Measurements from ENCODE around the gene LY6G5B. TPM values are rescaled to one million over a fixed set of nuclear protein-coding genes. Genes with fewer than 3 reads are reported as not detected.

Gene LY6G5B
- total RNA-seq, 2 donors from 2014 or later, result 0.67 to 1.8 TPM

DNA sequence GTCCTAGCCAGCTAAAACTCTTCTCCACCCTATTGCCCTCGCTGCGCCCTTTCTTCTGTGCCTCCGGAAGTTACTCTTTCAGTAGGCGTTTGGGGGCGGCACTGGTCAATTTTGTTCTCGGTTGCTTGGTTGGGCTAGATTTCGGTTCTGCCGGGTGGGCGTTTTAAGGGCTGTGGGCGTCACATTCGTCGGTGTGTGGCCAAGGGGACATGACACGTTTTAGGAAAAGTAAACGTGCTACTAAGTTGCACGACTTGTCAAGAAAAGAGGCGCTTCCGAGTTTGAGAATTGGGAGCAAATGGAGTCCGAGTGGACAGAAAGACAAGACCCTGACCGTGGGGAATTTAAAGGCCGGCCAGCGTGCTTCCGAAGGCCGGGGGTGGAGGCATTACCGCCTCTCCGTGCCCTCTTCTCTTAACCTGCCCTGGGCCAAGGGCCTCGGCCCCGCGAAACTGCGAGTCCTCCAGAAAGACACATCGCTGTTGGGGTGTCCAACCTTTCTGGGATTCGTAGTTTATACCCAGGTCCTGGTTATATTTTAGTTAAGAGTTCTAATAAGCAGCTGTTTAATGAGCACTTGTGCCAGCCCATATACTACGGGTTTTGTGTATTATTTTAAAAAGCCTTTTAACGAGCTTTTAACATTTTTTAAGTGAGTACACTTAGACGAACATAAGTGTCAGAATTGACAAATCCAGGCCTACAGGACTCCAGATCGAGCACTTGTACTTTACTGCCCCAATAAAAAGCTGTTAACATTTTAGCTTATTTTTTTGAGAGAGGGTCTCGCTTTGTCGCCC, 16.7 kb upstream of the LY6G5B start:
- Histone ChIP-seq H3K9me3 (no peaks in the 10 kb centered on the region), H3K27ac (peak overlapping the region; percentile 97 to 98), H3K4me3 (peak overlapping the region; percentile 72 to 81), H3K27me3 (no peaks in the 10 kb centered on the region), H3K36me3 (peaks cover 38% of the 10 kb centered on the region), H3K4me1 (peaks cover 0 to 24% of the 10 kb centered on the region in 2 donors)
- TF ChIP-seq, protein P1, sequence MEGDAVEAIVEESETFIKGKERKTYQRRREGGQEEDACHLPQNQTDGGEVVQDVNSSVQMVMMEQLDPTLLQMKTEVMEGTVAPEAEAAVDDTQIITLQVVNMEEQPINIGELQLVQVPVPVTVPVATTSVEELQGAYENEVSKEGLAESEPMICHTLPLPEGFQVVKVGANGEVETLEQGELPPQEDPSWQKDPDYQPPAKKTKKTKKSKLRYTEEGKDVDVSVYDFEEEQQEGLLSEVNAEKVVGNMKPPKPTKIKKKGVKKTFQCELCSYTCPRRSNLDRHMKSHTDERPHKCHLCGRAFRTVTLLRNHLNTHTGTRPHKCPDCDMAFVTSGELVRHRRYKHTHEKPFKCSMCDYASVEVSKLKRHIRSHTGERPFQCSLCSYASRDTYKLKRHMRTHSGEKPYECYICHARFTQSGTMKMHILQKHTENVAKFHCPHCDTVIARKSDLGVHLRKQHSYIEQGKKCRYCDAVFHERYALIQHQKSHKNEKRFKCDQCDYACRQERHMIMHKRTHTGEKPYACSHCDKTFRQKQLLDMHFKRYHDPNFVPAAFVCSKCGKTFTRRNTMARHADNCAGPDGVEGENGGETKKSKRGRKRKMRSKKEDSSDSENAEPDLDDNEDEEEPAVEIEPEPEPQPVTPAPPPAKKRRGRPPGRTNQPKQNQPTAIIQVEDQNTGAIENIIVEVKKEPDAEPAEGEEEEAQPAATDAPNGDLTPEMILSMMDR (IDR thresholded peaks at IDR 0.05), result peak in 1 of 2 donors; percentile 30
- peak; percentile 93 for DNase-seq (ENCODE audit: low spot score)

DNA sequence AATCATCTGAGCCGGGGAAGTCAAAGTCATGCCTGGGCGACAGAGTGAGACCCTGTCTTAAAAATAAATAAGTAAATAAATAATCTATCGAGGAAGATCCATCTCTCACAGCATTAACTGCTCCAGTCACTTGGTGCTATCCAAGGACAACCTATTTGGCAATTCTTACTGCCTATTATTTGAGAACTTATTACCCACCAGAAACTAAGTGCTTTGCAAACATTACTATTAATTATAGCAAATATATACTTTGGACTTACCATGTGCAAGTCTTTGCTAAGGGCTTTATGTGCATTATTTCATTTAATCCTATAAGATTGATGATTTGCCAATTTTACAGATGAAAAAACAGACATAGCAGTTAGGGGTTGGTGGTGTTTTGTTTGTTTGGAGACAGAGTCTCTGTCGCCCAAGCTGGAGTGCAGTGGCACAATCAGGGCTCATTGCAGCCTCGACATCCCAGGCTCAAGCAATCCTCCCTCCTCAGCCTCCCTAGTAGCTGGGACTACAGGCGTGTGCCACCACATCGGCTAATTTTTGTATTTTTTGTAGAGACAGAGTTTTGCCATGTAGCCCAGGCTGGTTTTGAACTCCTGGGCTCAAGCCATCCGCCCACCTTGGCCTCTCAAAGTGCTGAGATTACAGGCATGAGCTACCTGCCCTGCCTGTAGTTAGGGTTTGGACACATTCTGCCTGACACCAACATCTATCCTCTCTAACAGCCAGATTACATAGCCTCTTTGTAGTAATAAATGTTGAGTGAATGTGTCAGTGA, 15.0 kb upstream of the LY6G5B start:
- H3K36me3 ChIP-seq, result peaks cover 24% of the 10 kb centered on the region
- no peak for DNase-seq (ENCODE audit: low spot score)
- TF ChIP-seq, protein P1 (IDR thresholded peaks at IDR 0.05), result no peak

DNA sequence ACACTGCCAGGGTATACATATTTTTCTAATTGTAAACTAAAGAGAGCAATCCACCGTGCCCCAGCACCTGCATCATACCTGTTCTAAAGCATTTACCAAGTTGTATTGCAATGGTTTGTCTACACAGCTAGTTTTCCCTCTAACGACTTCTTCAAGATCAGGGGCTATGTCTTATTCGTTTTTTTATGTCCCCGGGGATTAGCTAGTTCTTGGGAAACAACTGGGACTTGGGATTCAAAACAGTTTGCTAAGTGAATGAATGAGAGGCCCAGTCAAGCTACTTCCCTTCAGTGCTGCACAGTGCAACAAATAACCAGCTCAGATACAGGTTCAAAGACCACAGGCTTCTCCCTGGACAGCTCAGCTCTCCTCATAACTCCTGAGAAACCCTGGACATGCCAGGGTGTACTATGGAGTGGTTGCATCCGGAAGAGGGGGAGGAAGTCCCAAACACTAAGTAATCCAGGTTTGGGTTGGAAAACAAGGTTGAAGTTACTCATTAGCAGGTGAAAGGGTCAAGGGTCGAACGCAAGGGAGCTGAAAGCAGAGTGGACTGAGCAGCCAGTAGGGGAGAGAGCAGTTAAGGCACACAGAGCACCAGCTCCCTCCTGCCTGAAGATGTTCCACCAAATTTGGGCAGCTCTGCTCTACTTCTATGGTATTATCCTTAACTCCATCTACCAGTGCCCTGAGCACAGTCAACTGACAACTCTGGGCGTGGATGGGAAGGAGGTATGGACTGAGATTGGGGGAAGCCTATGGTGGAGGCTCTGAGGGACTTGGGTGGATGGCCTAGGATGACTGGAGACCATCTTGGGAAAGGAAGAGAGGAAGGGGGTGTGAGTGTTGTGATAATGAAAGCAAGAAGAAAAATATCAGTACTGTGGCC, 14.2 kb upstream of the LY6G5B start, which contains the start of gene APOM:
Gene APOM, plus strand, starts transcription at position 546 of the 889 bp plus-strand sequence. Its CDS starts 73 bp downstream, at position 619.
- Histone ChIP-seq H3K27ac (no peak within 1 kb of the TSS), H3K27me3 (no peaks in the 10 kb centered on the region), H3K36me3 (peaks cover 15% of the 10 kb centered on the region), H3K9me3 (no peaks in the 10 kb centered on the region), H3K4me1 (peaks cover 0 to 43% of the 10 kb centered on the region in 2 donors), H3K4me3 (no peak within 1 kb of the TSS)
- no peak for DNase-seq (ENCODE audit: low spot score)
- TF ChIP-seq, protein P1 (IDR thresholded peaks at IDR 0.05), result no peak

More for the DNA sequence above, 15.0 kb upstream of the LY6G5B start:
- H3K27ac ChIP-seq, result no peak overlapping the region
- H3K4me1 ChIP-seq, result peaks cover 0 to 40% of the 10 kb centered on the region in 2 donors
- H3K4me3 ChIP-seq, result no peak overlapping the region
- H3K9me3 ChIP-seq, result no peaks in the 10 kb centered on the region
- no peaks in the 10 kb centered on the region for H3K27me3 ChIP-seq

DNA sequence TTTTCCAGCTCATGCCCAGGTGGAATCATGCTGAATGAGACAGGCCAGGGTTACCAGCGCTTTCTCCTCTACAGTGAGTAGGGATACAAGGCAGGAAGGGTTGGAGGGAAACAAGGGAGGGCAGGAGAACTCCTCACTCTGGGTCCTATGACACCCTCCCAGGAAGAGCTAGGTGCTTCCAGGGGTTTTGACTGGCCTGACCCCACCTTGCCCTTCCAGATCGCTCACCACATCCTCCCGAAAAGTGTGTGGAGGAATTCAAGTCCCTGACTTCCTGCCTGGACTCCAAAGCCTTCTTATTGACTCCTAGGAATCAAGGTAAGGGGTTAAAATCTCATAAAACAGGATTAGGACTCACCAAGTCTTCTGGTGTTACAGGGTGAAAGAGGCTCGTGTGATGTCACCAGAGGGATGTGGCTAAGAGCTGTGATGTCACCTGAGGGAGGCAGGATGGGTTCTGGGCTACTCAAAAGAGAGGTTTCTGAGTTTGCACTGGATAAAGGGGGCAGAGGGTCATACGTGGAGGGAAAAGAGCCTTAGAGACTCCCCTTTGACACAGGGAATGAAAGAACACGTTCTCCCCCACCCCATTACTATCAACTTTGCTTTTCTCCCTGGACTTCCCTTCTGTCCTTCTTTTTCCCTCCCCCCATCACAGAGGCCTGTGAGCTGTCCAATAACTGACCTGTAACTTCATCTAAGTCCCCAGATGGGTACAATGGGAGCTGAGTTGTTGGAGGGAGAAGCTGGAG, 12.2 kb upstream of the LY6G5B start:
- H3K4me3 ChIP-seq, result no peak overlapping the region
- no peaks in the 10 kb centered on the region for H3K9me3 ChIP-seq
- no peak overlapping the region for H3K27ac ChIP-seq
- DNase-seq (ENCODE audit: low spot score), result no peak
- H3K36me3 ChIP-seq, result peaks cover 21% of the 10 kb centered on the region
- H3K4me1 ChIP-seq, result peaks cover 0 to 43% of the 10 kb centered on the region in 2 donors
- H3K27me3 ChIP-seq, result no peaks in the 10 kb centered on the region
- TF ChIP-seq, protein P1 (IDR thresholded peaks at IDR 0.05), result no peak

All from right atrium auricular region (tissue), 2 donors.